Measurements from ENCODE around the gene ZFHX3. TPM values are rescaled to one million over a fixed set of nuclear protein-coding genes. Genes with fewer than 3 reads are reported as not detected.

The ZFHX3 gene, protein sequence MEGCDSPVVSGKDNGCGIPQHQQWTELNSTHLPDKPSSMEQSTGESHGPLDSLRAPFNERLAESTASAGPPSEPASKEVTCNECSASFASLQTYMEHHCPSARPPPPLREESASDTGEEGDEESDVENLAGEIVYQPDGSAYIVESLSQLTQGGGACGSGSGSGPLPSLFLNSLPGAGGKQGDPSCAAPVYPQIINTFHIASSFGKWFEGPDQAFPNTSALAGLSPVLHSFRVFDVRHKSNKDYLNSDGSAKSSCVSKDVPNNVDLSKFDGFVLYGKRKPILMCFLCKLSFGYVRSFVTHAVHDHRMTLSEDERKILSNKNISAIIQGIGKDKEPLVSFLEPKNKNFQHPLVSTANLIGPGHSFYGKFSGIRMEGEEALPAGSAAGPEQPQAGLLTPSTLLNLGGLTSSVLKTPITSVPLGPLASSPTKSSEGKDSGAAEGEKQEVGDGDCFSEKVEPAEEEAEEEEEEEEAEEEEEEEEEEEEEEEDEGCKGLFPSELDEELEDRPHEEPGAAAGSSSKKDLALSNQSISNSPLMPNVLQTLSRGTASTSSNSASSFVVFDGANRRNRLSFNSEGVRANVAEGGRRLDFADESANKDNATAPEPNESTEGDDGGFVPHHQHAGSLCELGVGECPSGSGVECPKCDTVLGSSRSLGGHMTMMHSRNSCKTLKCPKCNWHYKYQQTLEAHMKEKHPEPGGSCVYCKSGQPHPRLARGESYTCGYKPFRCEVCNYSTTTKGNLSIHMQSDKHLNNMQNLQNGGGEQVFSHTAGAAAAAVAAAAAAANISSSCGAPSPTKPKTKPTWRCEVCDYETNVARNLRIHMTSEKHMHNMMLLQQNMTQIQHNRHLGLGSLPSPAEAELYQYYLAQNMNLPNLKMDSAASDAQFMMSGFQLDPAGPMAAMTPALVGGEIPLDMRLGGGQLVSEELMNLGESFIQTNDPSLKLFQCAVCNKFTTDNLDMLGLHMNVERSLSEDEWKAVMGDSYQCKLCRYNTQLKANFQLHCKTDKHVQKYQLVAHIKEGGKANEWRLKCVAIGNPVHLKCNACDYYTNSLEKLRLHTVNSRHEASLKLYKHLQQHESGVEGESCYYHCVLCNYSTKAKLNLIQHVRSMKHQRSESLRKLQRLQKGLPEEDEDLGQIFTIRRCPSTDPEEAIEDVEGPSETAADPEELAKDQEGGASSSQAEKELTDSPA (N-terminal part only)
- total RNA-seq (2011; cell fraction: chromatin; rRNA removed; ENCODE audit: low replicate concordance) = 0.12 and 0.19 TPM in 2 replicates
- total RNA-seq (2011; cell fraction: nucleolus; rRNA removed) = under 0.01 and 0.17 TPM in 2 replicates
- total RNA-seq (2011; cell fraction: nucleoplasm; rRNA removed) = 0.07 and 0.15 TPM in 2 replicates
- not detected in 2 replicates for total RNA-seq (2014; rRNA removed)
- not detected in 2 replicates for total RNA-seq (2014; rRNA removed; fragmentation: Illumina TruSeq; extraction: Trizol)
- not detected in 2 replicates for total RNA-seq (2015; rRNA removed; fragmentation: Illumina TruSeq; extraction: Trizol)
- total RNA-seq (2021) = 0.07 and 0.11 TPM in 2 replicates
- 0.01 TPM in 2 replicates for polyA plus RNA-seq (2011; rRNA removed)
- polyA plus RNA-seq (2011; cell fraction: cytosol; rRNA removed) = 0.01 TPM in 2 replicates
- 0.03 and 0.04 TPM in 2 replicates for polyA plus RNA-seq (2011; cell fraction: nucleus; rRNA removed)
- polyA plus RNA-seq (2012) = 0.51 and 0.76 TPM in 2 replicates
- 0.01 TPM in 1 of 2 replicates, not detected in the other for polyA plus RNA-seq (2014; fragmentation: Illumina TruSeq; extraction: Trizol)
- under 1 TPM; 0.06 to 0.23 TPM for polyA plus RNA-seq (2014; fragmentation: Nextera tagmentation; extraction: Ambion mirVana)
- polyA plus RNA-seq (2014; rRNA removed) = 0.05 TPM in 1 of 2 replicates, not detected in the other
- polyA minus RNA-seq (2011; rRNA and poly(A)+ RNA removed) = 0.03 and 0.07 TPM in 2 replicates
- 0.09 and 0.10 TPM in 2 replicates for polyA minus RNA-seq (2011; cell fraction: cytosol; rRNA and poly(A)+ RNA removed)
- polyA minus RNA-seq (2011; cell fraction: nucleus; rRNA and poly(A)+ RNA removed) = 0.11 and 0.13 TPM in 2 replicates
- percentile 9 among the genes with signal in this experiment for Bru-seq, nascent RNA
- BruChase-seq, experiment 1, labeled RNA remaining after a 2-hour chase = percentile 8 among the genes with signal in this experiment
- percentile 7 among the genes with signal in this experiment for BruChase-seq, experiment 2, labeled RNA remaining after a 6-hour chase
- long read RNA-seq, experiment 1, partial matches to known transcripts = 0 of 5 reads
- long read RNA-seq, experiment 1, other reads (novel, unspliced or antisense) = 5 of 5 reads
- long read RNA-seq, experiment 2 = 0 reads
- long read RNA-seq, experiment 3, partial matches to known transcripts = 0 of 1 reads
- long read RNA-seq, experiment 3, other reads (novel, unspliced or antisense) = 1 of 1 reads

DNA sequence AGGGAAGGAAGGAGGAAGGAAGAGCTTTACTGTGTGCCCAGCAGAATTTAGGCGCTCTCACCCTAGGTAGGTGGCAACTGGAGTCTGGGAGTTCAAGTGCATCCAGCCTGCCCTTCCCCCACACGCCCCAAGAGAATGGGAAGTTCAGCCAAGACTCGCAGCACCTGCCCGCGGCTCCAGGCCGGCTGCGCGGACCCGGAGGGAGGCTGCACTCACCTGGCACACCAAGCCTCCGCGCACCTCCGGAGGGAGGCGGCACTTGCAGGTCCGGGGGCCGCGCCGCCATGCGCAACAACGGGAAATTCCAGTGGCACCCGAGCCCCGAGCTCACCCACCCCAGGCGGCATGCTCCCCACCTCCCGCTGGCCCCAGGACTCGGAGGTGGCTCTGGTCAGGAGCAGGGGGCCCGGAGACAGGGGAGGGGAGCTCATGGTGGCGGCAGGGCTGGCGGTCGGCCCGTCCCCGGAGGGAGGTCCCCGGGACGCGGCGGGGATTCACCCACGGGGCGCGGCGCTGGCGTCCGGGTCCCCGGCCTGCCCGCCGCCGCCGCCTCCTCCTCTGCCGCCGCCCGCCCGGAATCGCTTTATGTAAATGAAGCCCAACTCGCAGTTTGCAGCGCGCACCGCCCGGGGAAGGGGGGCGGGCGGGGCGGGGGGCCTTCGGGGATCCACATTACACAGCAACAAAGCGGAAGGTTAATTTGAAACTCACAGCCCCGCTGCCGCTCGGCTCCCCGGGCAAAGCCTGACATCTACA is at the start of gene ZFHX3:
Gene ZFHX3, minus strand, starts transcription at position 593 of the 756 bp plus-strand sequence. CDS start 87,983 bp downstream, outside the sequence.
- no peaks in the 10 kb centered on the region for H3K79me2 ChIP-seq (ENCODE audit: control insufficient read depth, insufficient read depth, low read length)
- 4% methylated on average over 18 of the region's 64 CpGs for WGBS (ENCODE audit: insufficient coverage, low coverage, missing lambda C conversion rate)
- no peak for ATAC-seq
- H3K27ac ChIP-seq (ENCODE audit: extremely low read depth, low read depth, low read length) = no peak within 1 kb of the TSS
- H4K20me1 ChIP-seq (replicated peaks; ENCODE audit: control insufficient read depth, insufficient read depth, low read length) = no peaks in the 10 kb centered on the region; the same call in 1 of the 2 replicates
- H3K36me3 ChIP-seq (ENCODE audit: control insufficient read depth, insufficient read depth, low read length) = no peaks in the 10 kb centered on the region
- H3K9me3 ChIP-seq (replicated peaks; ENCODE audit: control insufficient read depth, insufficient read depth, low read depth, low read length) = no peaks in the 10 kb centered on the region
- no peak for DNase-seq (ENCODE audit: extremely low read depth in 1 of 4, low spot score in 3 of 4)
- H3K4me3 ChIP-seq = no peak within 1 kb of the TSS
- POLR2A ChIA-PET = no interaction called here
- no peak within 1 kb of the TSS for H2AFZ ChIP-seq (ENCODE audit: low read depth, low read length)
- no peak for FAIRE-seq
- no peak within 1 kb of the TSS for H3K9ac ChIP-seq (ENCODE audit: insufficient read depth in 1 of 2, low read depth in 2 of 2, low read length in 2 of 2)
- no peak for TF ChIP-seq MED1 (CRISPR knock-in tag; IDR thresholded peaks at IDR 0.05; ENCODE audit: borderline replicate concordance)
- TF ChIP-seq ZNF263 (CRISPR knock-in tag; IDR thresholded peaks at IDR 0.05; ENCODE audit: borderline replicate concordance) = peak; percentile 77
- peaks cover 23 to 56% of the 10 kb centered on the region in 2 experiments; a peak in 4 of 5 replicates for H3K27me3 ChIP-seq (ENCODE audit: control insufficient read depth in 2 of 2, insufficient read depth in 2 of 2, low read length in 2 of 2)
- in situ Hi-C loops (cut with MboI) = no loop called here
- CTCF ChIA-PET (ENCODE audit: low intra/inter-chr PET ratio) = interaction anchor here (0.6 kb wide), 1 partner anchor 11 kb away, joined by 4 read pairs; no protein-coding TSS in a partner anchor
- intact Hi-C loops (cut with micrococcal nuclease) = no loop called here
- BruUV-seq (replicated peaks) = no TSS peak
- H3K4me2 ChIP-seq (ENCODE audit: insufficient read depth, low read length) = no peak within 1 kb of the TSS
- H3K9me1 ChIP-seq (ENCODE audit: control insufficient read depth, insufficient read depth, low read length) = no peaks in the 10 kb centered on the region
- peaks cover 0 to 5% of the 10 kb centered on the region in 2 experiments; a peak in 2 of 5 replicates for H3K4me1 ChIP-seq (replicated peaks in 1 of 2; ENCODE audit: control insufficient read depth in 2 of 2, insufficient read depth in 2 of 2, low read length in 2 of 2)

All from K562 (cell line).